ENCODE measurements around the gene LAMA1.

DNA sequence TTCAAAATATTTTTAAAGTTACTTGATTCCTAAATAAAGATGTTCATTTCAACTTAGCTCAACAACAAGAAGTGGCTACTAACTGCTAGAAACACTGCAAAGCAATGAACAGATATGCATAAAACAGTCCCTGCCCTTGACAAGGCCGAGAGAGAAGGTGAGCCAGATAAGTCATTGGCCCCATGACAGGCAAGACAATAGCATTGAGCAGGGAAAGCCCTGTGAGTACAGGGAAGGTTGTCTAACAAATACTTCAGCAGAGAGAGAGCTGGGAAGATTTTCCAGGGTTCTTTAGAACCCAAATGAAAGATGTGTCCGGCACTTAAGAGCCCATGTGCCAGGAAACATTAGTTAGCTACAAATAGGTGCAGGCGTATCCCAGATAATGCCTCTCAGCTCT, 4.7 kb downstream of the LAMA1 start:
- TF ChIP-seq GATA3 (IDR thresholded peaks at IDR 0.05; ENCODE audit: low read depth, low read length) = no peak
- TF ChIP-seq GATA2 (IDR thresholded peaks at IDR 0.05; ENCODE audit: low read depth, low read length) = no peak

Data from SH-SY5Y (cell line).